ENCODE data around the gene MRPL53.
"Not testable (repeated sequence)": the region's sequence is repeated elsewhere in the genome, so short reads cannot be mapped to it uniquely, and the experiment has no call there.

The MRPL53 gene

DNA sequence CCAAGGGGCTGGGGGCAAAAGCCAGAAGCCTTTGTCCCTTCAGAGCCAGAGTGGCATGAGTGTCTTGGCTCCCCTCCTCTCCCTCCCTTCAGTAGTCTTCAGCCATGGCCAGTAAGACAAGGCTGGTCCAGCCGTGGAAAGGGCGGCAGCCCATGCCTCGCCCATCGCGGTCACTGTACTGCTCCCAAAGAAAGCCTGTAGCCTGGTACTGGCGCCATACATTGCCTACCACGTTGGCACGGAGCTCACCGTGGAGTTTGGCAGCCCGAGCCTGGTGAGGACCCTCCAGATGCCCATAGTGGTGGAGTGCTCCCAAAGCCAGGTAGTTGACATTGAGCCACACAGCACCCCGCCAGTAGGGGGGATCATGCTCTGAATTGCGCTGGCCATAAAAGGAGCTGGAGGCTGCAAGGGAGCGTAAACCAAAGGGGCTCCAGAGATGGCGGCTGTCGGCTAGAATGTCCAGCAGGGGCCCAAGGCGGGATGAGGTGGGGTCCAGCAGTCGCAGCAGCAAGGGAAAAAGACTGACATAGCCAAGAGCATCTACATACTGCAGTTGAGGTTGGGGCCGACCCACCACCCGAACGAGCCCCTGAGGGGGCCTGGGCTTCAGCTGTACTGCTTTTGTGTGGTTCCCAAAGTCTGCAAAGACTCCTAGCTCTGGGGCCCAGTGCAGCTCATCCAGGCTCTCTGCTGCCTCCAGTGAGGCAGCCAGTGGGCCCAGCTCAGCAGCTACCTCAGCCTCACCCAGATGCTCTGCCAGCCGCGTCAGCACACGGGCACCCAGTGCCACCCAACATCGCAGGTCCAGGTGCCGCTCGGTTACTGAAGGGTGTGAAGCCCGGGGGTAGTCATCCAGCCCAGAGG lies 11.1 kb downstream of the MRPL53 start:
- H3K9me3 Mint-ChIP-seq = no peaks in the 10 kb centered on the region

DNA sequence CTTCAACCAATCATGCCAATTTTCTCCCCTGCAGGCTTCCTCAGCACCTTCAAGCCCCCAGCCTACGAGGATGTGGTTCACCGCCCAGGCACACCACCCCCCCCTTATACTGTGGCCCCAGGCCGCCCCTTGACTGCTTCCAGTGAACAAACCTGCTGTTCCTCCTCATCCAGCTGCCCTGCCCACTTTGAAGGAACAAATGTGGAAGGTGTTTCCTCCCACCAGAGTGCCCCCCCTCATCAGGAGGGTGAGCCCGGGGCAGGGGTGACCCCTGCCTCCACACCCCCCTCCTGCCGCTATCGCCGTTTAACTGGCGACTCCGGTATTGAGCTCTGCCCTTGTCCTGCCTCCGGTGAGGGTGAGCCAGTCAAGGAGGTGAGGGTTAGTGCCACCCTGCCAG lies 12.3 kb downstream of the MRPL53 start:
- peaks cover 11% of the 10 kb centered on the region for H3K36me3 Mint-ChIP-seq (ENCODE audit: low read depth)
- peak overlapping the region; percentile 35 to 99 (median 83) for H3K27ac Mint-ChIP-seq
- H3K27me3 Mint-ChIP-seq (ENCODE audit: low read depth); H3K9me3 Mint-ChIP-seq: not testable (repeated sequence)
- H3K4me3 Mint-ChIP-seq = peak overlapping the region; percentile 94 to 97 (median 96)
- peaks cover 40% of the 10 kb centered on the region for H3K4me1 Mint-ChIP-seq

More for the DNA sequence above, 11.1 kb downstream of the MRPL53 start:
- peaks cover 11% of the 10 kb centered on the region for H3K36me3 Mint-ChIP-seq (ENCODE audit: low read depth)
- peak overlapping the region; percentile 57 to 75 (median 60) for H3K4me3 Mint-ChIP-seq
- no peaks in the 10 kb centered on the region for H3K27me3 Mint-ChIP-seq (ENCODE audit: low read depth)
- H3K4me1 Mint-ChIP-seq = peaks cover 32% of the 10 kb centered on the region
- no peak overlapping the region for H3K27ac Mint-ChIP-seq
- TF ChIP-seq, protein P1, sequence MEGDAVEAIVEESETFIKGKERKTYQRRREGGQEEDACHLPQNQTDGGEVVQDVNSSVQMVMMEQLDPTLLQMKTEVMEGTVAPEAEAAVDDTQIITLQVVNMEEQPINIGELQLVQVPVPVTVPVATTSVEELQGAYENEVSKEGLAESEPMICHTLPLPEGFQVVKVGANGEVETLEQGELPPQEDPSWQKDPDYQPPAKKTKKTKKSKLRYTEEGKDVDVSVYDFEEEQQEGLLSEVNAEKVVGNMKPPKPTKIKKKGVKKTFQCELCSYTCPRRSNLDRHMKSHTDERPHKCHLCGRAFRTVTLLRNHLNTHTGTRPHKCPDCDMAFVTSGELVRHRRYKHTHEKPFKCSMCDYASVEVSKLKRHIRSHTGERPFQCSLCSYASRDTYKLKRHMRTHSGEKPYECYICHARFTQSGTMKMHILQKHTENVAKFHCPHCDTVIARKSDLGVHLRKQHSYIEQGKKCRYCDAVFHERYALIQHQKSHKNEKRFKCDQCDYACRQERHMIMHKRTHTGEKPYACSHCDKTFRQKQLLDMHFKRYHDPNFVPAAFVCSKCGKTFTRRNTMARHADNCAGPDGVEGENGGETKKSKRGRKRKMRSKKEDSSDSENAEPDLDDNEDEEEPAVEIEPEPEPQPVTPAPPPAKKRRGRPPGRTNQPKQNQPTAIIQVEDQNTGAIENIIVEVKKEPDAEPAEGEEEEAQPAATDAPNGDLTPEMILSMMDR (IDR thresholded peaks at IDR 0.05; ENCODE audit: unreplicated experiment in 3 of 3) = no peak

DNA sequence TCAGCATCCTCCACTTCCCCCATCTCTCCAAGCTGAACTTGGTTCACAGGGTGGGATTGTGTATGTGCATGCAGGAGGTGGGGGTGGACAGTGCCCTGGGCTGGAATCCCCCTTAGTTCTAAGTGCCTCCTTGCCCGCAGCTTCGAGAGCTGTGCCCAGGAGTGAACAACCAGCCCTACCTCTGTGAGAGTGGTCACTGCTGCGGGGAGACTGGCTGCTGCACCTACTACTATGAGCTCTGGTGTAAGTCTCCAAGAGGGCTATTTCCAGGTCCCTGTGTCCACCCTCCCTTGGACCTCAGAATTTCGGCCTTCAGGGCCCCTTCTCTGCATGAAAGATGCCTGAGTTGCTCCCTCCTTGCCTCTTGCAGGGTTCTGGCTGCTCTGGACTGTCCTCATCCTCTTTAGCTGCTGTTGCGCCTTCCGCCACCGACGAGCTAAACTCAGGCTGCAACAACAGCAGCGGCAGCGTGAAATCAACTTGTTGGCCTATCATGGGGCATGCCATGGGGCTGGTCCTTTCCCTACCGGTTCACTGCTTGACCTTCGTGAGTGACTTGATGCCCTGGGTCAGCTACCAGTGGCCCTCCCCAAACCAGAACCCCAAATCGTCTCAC lies 12.9 kb downstream of the MRPL53 start:
- peaks cover 46% of the 10 kb centered on the region for H3K4me1 Mint-ChIP-seq
- H3K36me3 Mint-ChIP-seq (ENCODE audit: low read depth) = peaks cover 11% of the 10 kb centered on the region
- peak overlapping the region; percentile 83 to 99 (median 96) for H3K27ac Mint-ChIP-seq
- not testable (repeated sequence) for H3K27me3 Mint-ChIP-seq (ENCODE audit: low read depth); H3K9me3 Mint-ChIP-seq
- H3K4me3 Mint-ChIP-seq = peak overlapping the region; percentile 94 to 97 (median 96)

DNA sequence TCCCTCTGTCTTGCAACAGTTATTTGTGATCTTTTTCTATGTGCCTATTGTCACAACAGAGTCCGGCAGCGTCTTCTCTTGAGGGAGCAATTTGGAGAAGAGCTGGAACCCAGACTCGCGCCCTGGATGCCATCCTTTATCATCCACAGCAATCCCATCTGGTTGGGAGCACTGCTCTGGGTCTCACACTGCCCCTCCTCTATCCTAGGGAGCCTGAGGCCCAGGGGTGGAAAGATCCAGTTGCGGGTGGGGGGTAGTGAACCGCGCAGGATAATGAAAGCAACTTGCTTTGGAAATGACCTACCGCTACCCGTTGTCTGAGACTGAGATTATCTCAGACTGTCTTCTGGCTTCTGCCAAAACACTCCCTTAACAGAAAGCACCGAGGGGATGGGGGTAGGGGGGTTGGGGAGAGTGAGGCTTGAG lies 13.5 kb downstream of the MRPL53 start:
- peaks cover 11% of the 10 kb centered on the region for H3K36me3 Mint-ChIP-seq (ENCODE audit: low read depth)
- TF ChIP-seq, protein P1 (IDR thresholded peaks at IDR 0.05; ENCODE audit: unreplicated experiment in 3 of 3) = no peak
- no peaks in the 10 kb centered on the region for H3K27me3 Mint-ChIP-seq (ENCODE audit: low read depth)
- peak overlapping the region; percentile 83 to 99 (median 96) for H3K27ac Mint-ChIP-seq
- no peaks in the 10 kb centered on the region for H3K9me3 Mint-ChIP-seq
- peak overlapping the region; percentile 94 to 97 (median 96) for H3K4me3 Mint-ChIP-seq
- H3K4me1 Mint-ChIP-seq = peaks cover 49% of the 10 kb centered on the region

DNA sequence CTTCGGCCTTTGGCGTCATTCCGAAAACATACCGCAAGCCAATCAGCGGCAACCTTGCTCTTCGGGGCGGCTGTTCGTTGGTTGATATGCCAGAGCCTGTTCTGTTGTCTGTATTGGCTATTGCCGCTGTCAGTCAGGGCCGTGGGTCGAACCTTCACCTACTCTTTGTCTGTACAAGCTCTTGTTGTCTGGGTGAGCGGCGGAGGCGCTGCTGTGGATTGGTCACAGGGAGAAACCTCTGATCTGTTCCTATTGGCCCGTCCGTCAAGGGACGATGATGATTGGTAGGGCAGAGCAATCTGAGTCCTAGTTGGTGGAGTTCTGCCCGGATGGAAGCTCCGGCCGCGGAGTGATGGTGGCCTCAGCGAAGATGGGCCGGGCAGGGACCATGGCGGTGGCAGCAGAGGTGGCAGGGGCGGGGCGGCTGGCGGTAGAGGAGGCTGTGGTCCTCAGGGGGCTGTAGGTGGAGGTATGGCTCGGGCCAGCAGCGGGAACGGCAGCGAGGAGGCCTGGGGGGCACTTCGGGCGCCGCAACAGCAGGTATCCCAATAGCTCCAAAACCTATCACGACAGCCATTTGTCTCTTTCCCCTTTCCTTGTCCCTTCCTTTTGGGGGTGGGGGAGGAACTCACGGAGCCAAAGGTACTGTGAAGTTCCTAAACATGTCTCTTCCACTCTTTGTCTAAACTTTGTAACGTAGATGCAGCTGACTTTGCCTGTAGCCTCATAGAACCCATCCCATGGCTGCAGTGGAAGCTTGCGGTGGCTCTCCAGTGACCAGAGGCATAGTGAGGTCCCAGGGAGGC lies 14.1 kb downstream of the MRPL53 start, which contains the start of gene WBP1:
Gene WBP1, plus strand, starts transcription at position 307 of the 806 bp plus-strand sequence. Its CDS starts 165 bp downstream, at position 472.
- Mint-ChIP-seq H3K27me3 (ENCODE audit: low read depth) (no peaks in the 10 kb centered on the region), H3K4me1 (peaks cover 48% of the 10 kb centered on the region), H3K9me3 (no peaks in the 10 kb centered on the region), H3K36me3 (ENCODE audit: low read depth) (peaks cover 11% of the 10 kb centered on the region), H3K27ac (peak within 1 kb of the TSS; percentile 83 to 99 (median 96)), H3K4me3 (peak within 1 kb of the TSS; percentile 94 to 97 (median 96))
- TF ChIP-seq, protein P1 (IDR thresholded peaks at IDR 0.05; ENCODE audit: unreplicated experiment in 3 of 3) = no peak

DNA sequence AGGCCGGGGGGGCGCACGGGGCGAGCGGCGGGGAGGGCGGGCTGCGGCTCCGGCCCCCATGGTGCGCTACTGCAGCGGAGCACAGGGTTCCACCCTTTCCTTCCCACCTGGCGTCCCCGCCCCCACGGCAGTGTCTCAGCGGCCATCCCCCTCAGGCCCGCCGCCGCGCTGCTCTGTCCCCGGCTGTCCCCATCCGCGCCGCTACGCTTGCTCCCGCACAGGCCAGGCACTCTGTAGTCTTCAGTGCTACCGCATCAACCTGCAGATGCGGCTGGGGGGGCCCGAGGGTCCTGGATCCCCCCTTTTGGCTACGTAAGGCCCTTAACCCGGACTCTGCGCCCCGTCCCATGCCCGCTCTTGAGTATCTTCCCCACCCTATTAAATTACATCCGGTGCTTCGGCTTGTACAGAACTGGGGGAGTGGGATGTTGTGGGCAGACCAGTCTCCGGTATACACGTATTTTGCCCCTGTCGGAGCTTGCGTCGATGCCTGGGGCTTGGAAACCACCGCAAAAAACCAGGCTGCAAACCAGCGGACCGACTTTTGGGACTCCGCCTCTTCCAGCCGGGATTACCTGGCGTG lies 14.8 kb downstream of the MRPL53 start:
- Mint-ChIP-seq H3K27me3 (ENCODE audit: low read depth) (no peaks in the 10 kb centered on the region), H3K4me3 (peak overlapping the region; percentile 94 to 97 (median 96)), H3K27ac (peak overlapping the region; percentile 83 to 99 (median 96))

More for the DNA sequence above, 14.8 kb downstream of the MRPL53 start:
- TF ChIP-seq, protein P1 (IDR thresholded peaks at IDR 0.05; ENCODE audit: unreplicated experiment in 3 of 3) = no peak
- Mint-ChIP-seq H3K9me3 (no peaks in the 10 kb centered on the region), H3K4me1 (peaks cover 42% of the 10 kb centered on the region), H3K36me3 (ENCODE audit: low read depth) (peaks cover 5% of the 10 kb centered on the region)

Measured in nephron (organoid).